ENCODE results near the gene CENPM. TPM values are rescaled to one million over a fixed set of nuclear protein-coding genes. Genes with fewer than 3 reads are reported as not detected.

Gene CENPM
- total RNA-seq, 2 donors from 2014 or later: 10.3 to 10.8 TPM

DNA sequence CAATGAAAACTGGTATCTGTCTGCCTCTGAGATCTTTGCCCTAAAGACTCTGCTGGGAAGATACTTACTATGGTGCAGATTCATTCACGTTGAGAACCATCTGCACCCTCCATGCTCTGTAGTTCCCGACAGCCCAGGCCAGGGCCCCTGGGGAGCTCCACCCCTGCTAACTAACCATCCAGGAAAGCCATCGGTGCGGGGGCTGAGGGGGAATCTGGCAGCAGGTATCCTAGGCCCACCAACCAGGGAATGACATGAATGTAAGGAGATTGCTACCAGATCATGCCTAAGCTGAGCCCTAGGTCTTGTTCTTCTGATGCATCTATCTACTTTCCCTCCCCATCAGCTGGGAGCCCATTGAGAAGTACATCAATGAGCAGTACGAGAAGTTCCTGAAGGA, 40.3 kb upstream of the CENPM start:
- H3K9me3 ChIP-seq: no peaks in the 10 kb centered on the region
- H3K27me3 ChIP-seq (replicated peaks; ENCODE audit: insufficient read depth): no peaks in the 10 kb centered on the region
- no peak overlapping the region for H3K27ac ChIP-seq
- intact Hi-C loops (cut with DNase I): no loop called here
- no peak for DNase-seq (ENCODE audit: low spot score)
- H3K36me3 ChIP-seq: no peaks in the 10 kb centered on the region
- no peaks in the 10 kb centered on the region for H3K4me1 ChIP-seq (replicated peaks)
- TF ChIP-seq POLR2AphosphoS5 (IDR thresholded peaks at IDR 0.05) (no peak), POLR2A (IDR thresholded peaks at IDR 0.05) (no peak)
- TF ChIP-seq, protein P1, sequence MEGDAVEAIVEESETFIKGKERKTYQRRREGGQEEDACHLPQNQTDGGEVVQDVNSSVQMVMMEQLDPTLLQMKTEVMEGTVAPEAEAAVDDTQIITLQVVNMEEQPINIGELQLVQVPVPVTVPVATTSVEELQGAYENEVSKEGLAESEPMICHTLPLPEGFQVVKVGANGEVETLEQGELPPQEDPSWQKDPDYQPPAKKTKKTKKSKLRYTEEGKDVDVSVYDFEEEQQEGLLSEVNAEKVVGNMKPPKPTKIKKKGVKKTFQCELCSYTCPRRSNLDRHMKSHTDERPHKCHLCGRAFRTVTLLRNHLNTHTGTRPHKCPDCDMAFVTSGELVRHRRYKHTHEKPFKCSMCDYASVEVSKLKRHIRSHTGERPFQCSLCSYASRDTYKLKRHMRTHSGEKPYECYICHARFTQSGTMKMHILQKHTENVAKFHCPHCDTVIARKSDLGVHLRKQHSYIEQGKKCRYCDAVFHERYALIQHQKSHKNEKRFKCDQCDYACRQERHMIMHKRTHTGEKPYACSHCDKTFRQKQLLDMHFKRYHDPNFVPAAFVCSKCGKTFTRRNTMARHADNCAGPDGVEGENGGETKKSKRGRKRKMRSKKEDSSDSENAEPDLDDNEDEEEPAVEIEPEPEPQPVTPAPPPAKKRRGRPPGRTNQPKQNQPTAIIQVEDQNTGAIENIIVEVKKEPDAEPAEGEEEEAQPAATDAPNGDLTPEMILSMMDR (IDR thresholded peaks at IDR 0.05): no peak
- H3K4me3 ChIP-seq: no peak overlapping the region
- WGBS: 95% methylated on average over 5 of the region's 5 CpGs

DNA sequence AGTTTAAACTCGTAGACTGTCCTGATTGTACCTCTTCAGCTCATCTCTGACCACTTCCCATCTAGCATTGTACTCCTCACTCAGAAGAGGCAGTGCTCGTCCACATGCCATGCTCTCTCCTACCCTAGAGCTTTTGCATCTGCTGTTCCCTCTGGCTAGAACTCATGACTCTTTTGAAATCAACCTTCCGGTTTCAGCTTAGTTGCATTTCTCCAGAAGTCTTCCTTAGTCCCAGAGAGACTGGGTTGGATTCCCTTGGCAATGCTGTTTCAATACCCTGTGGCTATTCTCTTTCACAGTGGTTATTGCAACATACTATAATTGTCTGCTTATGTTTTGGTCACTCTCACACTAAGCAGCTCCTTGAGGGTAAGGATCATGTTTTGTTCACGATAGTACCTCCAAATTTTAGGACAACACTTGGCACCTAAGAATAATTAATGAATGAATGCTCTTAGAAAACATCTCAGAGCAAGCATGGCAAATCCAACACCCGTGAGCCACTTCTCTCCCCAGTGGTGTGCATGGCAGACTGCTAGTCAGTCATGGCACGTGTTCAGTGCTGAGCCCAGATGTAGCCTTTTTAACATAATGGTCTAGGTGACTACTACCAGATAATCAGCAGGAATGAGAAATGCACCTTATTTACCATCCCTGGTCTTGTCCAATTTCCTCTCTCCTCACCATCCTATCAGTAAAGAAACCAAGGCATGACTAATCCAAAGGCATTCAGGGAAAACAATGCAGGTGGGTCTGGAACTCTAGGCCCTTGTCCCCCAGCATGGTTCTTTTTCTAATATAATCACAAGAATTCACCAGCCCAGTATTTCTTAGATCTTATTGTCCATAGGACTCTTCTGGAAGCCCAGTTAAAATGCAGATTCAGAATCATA, 36.8 kb upstream of the CENPM start:
- TF ChIP-seq POLR2A (IDR thresholded peaks at IDR 0.05) (no peak), POLR2AphosphoS5 (IDR thresholded peaks at IDR 0.05) (no peak)
- TF ChIP-seq, protein P1 (IDR thresholded peaks at IDR 0.05): no peak
- H3K9me3 ChIP-seq: no peaks in the 10 kb centered on the region
- H3K4me3 ChIP-seq: no peak overlapping the region
- intact Hi-C loops (cut with DNase I): no loop called here
- DNase-seq (ENCODE audit: low spot score): no peak
- H3K36me3 ChIP-seq: no peaks in the 10 kb centered on the region
- no peak overlapping the region for H3K27ac ChIP-seq
- WGBS: 84% methylated on average over 6 of the region's 6 CpGs
- H3K4me1 ChIP-seq (replicated peaks): no peaks in the 10 kb centered on the region
- H3K27me3 ChIP-seq (replicated peaks; ENCODE audit: insufficient read depth): no peaks in the 10 kb centered on the region

DNA sequence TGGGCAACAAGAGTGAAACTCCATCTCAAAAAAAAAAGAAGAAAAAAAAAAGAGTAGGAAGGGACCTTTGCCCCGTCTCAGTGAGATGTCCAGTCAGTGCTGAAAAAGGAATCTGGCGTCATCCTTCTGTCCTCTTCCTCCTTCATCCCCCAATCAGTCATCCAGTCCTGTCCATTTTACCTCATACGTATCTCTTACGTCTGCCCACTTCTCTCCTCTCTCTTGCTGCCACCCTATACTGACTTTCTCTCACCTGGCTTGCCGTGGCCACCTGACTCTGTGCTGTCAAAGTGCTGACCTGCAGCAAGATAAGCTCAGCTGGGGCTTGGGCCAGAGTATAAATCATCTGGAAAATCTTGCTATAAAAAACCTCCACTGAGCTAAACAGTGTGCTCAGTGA, 35.9 kb upstream of the CENPM start:
- H3K4me1 ChIP-seq (replicated peaks): no peaks in the 10 kb centered on the region
- H3K9me3 ChIP-seq: no peaks in the 10 kb centered on the region
- intact Hi-C loops (cut with DNase I): no loop called here
- no peak for DNase-seq (ENCODE audit: low spot score)
- 70% methylated on average over 5 of the region's 5 CpGs for WGBS
- no peaks in the 10 kb centered on the region for H3K36me3 ChIP-seq
- no peak overlapping the region for H3K4me3 ChIP-seq
- H3K27me3 ChIP-seq (replicated peaks; ENCODE audit: insufficient read depth): no peaks in the 10 kb centered on the region
- no peak for TF ChIP-seq POLR2AphosphoS5 (IDR thresholded peaks at IDR 0.05)
- no peak for TF ChIP-seq POLR2A (IDR thresholded peaks at IDR 0.05)
- TF ChIP-seq, protein P1 (IDR thresholded peaks at IDR 0.05): no peak
- no peak overlapping the region for H3K27ac ChIP-seq

DNA sequence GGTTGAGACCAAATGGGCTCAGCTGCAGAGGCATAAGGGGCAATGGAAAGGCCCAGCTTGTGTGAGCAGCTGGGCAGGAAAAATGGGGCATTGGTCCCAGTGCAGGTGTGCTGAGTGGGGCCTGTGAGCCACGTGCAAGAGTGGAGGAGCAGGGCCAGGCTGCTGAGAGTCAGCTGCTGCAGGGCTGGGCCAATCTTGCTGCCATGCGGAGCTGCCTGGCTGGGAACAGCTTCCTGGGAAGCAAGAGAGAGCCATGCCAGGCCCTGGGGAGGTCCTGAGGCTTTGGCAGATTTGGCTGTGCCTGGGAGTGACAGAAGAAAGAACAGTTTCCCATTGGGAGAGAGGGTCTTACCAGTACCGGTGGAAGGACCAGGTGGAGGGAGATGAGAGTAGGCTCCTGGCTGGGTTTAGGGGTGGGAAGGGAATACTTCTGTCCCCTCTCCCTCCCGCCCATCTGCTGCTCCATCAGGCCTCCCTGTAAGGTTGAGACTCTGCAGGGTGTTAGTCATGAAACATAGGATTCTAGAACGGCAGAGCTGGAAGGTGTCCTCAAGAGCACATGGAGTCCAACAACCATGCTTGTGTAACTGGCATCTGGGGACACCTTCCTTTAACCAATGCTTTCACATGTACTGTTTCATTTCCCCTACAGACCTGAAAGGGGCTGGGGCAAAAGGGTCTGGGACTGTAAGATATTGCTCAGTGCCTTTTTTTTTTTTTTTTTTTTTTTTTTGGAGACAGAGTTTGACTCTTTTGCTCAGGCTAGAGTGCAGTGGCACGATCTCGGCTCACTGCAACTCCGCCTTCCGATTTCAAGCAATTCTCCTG, 32.7 kb upstream of the CENPM start:
- no peaks in the 10 kb centered on the region for H3K9me3 ChIP-seq
- no peak for DNase-seq (ENCODE audit: low spot score)
- H3K4me3 ChIP-seq: no peak overlapping the region
- H3K36me3 ChIP-seq: no peaks in the 10 kb centered on the region
- H3K4me1 ChIP-seq (replicated peaks): no peaks in the 10 kb centered on the region
- TF ChIP-seq, protein P1 (IDR thresholded peaks at IDR 0.05): no peak
- TF ChIP-seq POLR2A (IDR thresholded peaks at IDR 0.05) (no peak), POLR2AphosphoS5 (IDR thresholded peaks at IDR 0.05) (no peak)
- intact Hi-C loops (cut with DNase I): no loop called here
- 83% methylated on average over 9 of the region's 9 CpGs for WGBS
- no peak overlapping the region for H3K27ac ChIP-seq
- H3K27me3 ChIP-seq (replicated peaks; ENCODE audit: insufficient read depth): no peaks in the 10 kb centered on the region

Data from prostate gland (tissue), 2 donors.